HepG2 (cell line): ENCODE results near the gene SLC2A10. TPM values are rescaled to one million over a fixed set of nuclear protein-coding genes. Genes with fewer than 3 reads are reported as not detected.

ENCODE experiments used
- ATAC-seq: fragments of 200-7000 bp; cut with Tn5 transposase; 3 replicates; pipeline ENCODE4 v1.9.1; 2020; ENCODE audit warnings: mild to moderate bottlenecking, moderate library complexity
- BruUV-seq: library from RNA; stranded (reverse); fragments of 400-500 nt; replicated peaks from 2 replicates; lab custom pipeline; 2021; lab: Mats Ljungman, UMichigan
- CTCF ChIA-PET: fragments of 300-600 bp; formaldehyde crosslinking; extraction: SDS; loops from one replicate; lab custom pipeline; 2021; ENCODE audit warnings: low total read pairs, inconsistent platforms, low intra/inter-chr PET ratio; lab: Yijun Ruan, JAX
- POLR2A ChIA-PET: fragments of 350-600 bp; sonication (Branson Sonifier 250); formaldehyde crosslinking; loops from one replicate; lab custom pipeline; 2020; ENCODE audit warnings: antibody characterized with exemption, inconsistent platforms; lab: Yijun Ruan, JAX
- DNase-seq: peaks from one replicate; pipeline ENCODE4 v3.0.0-alpha.2; 2015; ENCODE audit warnings: low spot score
- FAIRE-seq: peaks from 3 replicates; lab custom pipeline; 2011; peaks lifted over from hg19 to GRCh38; lab: Jason Lieb, UNC
- H2AFZ ChIP-seq: one replicate; pipeline ENCODE4 v1.6.1; 2011; ENCODE audit warnings: low read length, inconsistent platforms
- H3K27ac ChIP-seq: fragments of 300-600 bp; 3 replicates; pipeline ENCODE4 v1.8.0; 2011; ENCODE audit warnings: mixed run types, mild to moderate bottlenecking, mixed read lengths, low read length, inconsistent platforms; ENCODE audit not compliant: insufficient read depth; ENCODE audit errors: extremely low read length
- H3K27me3 ChIP-seq, 2 experiments: fragments of 200-600 bp in 1 of 2; 2 replicates in 1 of 2; 3 replicates in 1 of 2; pipeline versions ENCODE4 v1.6.0 to v1.8.0; 2011; ENCODE audit warnings: low read length in 2 of 2, mild to moderate bottlenecking in 2 of 2, moderate library complexity in 2 of 2, inconsistent platforms in 1 of 2; ENCODE audit not compliant: insufficient read depth in 2 of 2, control insufficient read depth in 1 of 2
- H3K36me3 ChIP-seq, 2 experiments: fragments of 200-600 bp in 1 of 2; replicated peaks in 1 of 2; 2 replicates in 1 of 2; 3 replicates in 1 of 2; pipeline versions ENCODE4 v1.5.1 to v1.8.0; 2011; ENCODE audit warnings: low read length in 2 of 2, inconsistent platforms in 1 of 2; ENCODE audit not compliant: insufficient read depth in 2 of 2, control insufficient read depth in 1 of 2
- H3K4me1 ChIP-seq: 2 replicates; pipeline ENCODE4 v1.5.1; 2012; ENCODE audit warnings: low read length, inconsistent platforms; ENCODE audit not compliant: insufficient read depth
- H3K4me2 ChIP-seq: 2 replicates; pipeline ENCODE4 v1.6.0; 2011; ENCODE audit warnings: low read depth, low read length, inconsistent platforms
- H3K4me3 ChIP-seq, 3 experiments: fragments of 200-600 bp in 1 of 3; sonication (generic), shearing (Covaris generic) in 1 of 3; replicated peaks in 1 of 3; 2 replicates each; pipeline ENCODE4 v1.5.1; 2011 to 2016; ENCODE audit warnings: low read length in 3 of 3, inconsistent platforms in 2 of 3, low read depth in 2 of 3, mild to moderate bottlenecking in 2 of 3, control low read depth in 1 of 3, mixed read lengths in 1 of 3; ENCODE audit not compliant: insufficient read depth in 1 of 3
- H3K79me2 ChIP-seq: one replicate; pipeline ENCODE4 v1.6.1; 2011; ENCODE audit warnings: low read length, inconsistent platforms; ENCODE audit not compliant: insufficient read depth
- H3K9ac ChIP-seq: 2 replicates; pipeline ENCODE4 v1.6.0; 2011; ENCODE audit warnings: mild to moderate bottlenecking, low read depth, low read length, inconsistent platforms; ENCODE audit not compliant: insufficient read depth
- H3K9me3 ChIP-seq: 2 replicates; pipeline ENCODE4 v1.5.1; 2012; ENCODE audit warnings: mild to moderate bottlenecking, low read length
- H4K20me1 ChIP-seq: 2 replicates; pipeline ENCODE4 v1.6.0; 2011; ENCODE audit warnings: inconsistent platforms, mild to moderate bottlenecking, low read length, moderate library complexity; ENCODE audit not compliant: insufficient read depth
- BORCS8-MEF2B ChIP-seq: sonication (generic); formaldehyde crosslinking; IDR thresholded peaks from 2 replicates; pipeline ENCODE4 v1.8.0; 2022; ENCODE audit warnings: mild to moderate bottlenecking, missing genetic modification reagents
- CCDC6 ChIP-seq: sonication (generic); formaldehyde crosslinking; IDR thresholded peaks from 2 replicates; pipeline ENCODE4 v1.8.1; 2022; ENCODE audit warnings: mild to moderate bottlenecking, missing genetic modification reagents, moderate library complexity
- REXO4 ChIP-seq: sonication (generic); formaldehyde crosslinking; IDR thresholded peaks from 2 replicates; pipeline ENCODE4 v1.8.0; 2022; ENCODE audit warnings: missing genetic modification reagents, mild to moderate bottlenecking, borderline replicate concordance
- WGBS: methylation state at CpG from one replicate; pipeline ENCODE4 v1.1.6; 2017; ENCODE audit warnings: low lambda C conversion rate; 5-methylcytosine and 5-hydroxymethylcytosine counted together
- in situ Hi-C: cut with HindIII; loops from 2 replicates; pipeline ENCODE4 v1.10.0; 2017; ENCODE audit warnings: low pct_unique_long_range_greater_than_20kb; ENCODE audit not compliant: extremely low pct_ligation_motif_present
- intact Hi-C: fragments of 100-400 bp; cut with micrococcal nuclease; formaldehyde crosslinking; loops from one replicate; pipeline ENCODE4 v1.10.0; 2022; ENCODE audit not compliant: unreplicated experiment
- polyA plus RNA-seq, 8 experiments: library from polyadenylated mRNA; depleted of rRNA in 3 of 8; stranded (reverse) in 7 of 8; unstranded in 1 of 8; fragments of >200 nt; fragmentation: Illumina TruSeq in 4 of 8; extraction: Trizol in 4 of 8; gene quantifications; 2 replicates each; pipeline versions ENCODE4 v1.2.1 to v1.2.3, GENCODE V29; 2011 to 2016; ENCODE audit warnings: low read depth in 4 of 8, missing spikeins in 1 of 8, mixed read lengths in 1 of 8; ENCODE audit not compliant: insufficient read depth in 1 of 8
- total RNA-seq, 5 experiments: library from RNA; depleted of rRNA; stranded (reverse); fragments of >200 nt; fragmentation: Illumina TruSeq; extraction: Trizol; gene quantifications; 2 replicates each; pipeline ENCODE4 v1.2.3, GENCODE V29; 2016; ENCODE audit warnings: low read depth in 1 of 5

The SLC2A10 gene
- total and polyA plus RNA-seq, 2 of the 13 experiments (the other 11 are each of a cell fraction or from before 2014, with no cell fraction given), result 16.0 to 18.4 TPM

GRCh38 chr20:46742669-46743045, 33.2 kb downstream of the SLC2A10 start:
- BruUV-seq, result no TSS peak
- H2AFZ ChIP-seq, result no peak overlapping the region
- no peak for ATAC-seq
- H3K9ac ChIP-seq, result no peak overlapping the region
- H3K27me3 ChIP-seq, result peaks cover 7 to 46% of the 10 kb centered on the region in 2 experiments; a peak in 4 of 5 replicates
- WGBS, result 39% methylated on average over 5 of the region's 5 CpGs
- H3K4me3 ChIP-seq, result no peak overlapping the region
- H3K4me2 ChIP-seq, result no peak overlapping the region
- POLR2A ChIA-PET, result no interaction called here
- in situ Hi-C loops, result no loop called here
- H3K36me3 ChIP-seq, result no peaks in the 10 kb centered on the region
- no peak for TF ChIP-seq BORCS8-MEF2B
- TF ChIP-seq REXO4, result 0 out of 2 replicates have a peak, but pooled peaks have one; percentile 32
- TF ChIP-seq, all 625 proteins: peak for 1
- H3K4me1 ChIP-seq, result no peaks in the 10 kb centered on the region
- H4K20me1 ChIP-seq, result no peaks in the 10 kb centered on the region
- H3K79me2 ChIP-seq, result no peaks in the 10 kb centered on the region
- intact Hi-C loops, result no loop called here
- FAIRE-seq, result no peak
- CTCF ChIA-PET, result no interaction called here
- H3K9me3 ChIP-seq, result no peaks in the 10 kb centered on the region
- DNase-seq, result no peak
- H3K27ac ChIP-seq, result no peak overlapping the region

DNA sequence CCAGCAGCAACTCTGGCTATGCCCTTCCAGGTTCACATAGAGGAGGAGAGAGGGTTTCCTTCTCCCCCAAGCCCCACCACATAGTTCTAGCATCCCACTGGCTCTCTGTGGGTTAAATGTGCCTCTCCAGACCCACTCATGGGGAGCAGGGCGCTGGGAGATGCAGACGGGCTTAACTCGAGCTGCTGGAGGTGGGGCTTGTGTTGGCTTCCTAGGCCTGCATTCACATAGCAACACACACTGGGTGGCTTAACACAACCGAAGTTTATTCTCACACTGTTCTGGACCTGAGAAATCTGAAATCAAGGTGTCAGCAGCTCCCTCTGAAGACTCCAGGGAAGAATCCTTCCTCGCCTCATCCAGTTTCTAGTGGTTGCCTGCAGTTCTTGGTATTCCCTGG, 33.6 kb downstream of the SLC2A10 start:
- in situ Hi-C loops (no loop called here), intact Hi-C loops (no loop called here)
- FAIRE-seq, result no peak
- DNase-seq, result no peak
- Histone ChIP-seq H3K27me3 (peaks cover 7 to 44% of the 10 kb centered on the region in 2 experiments; a peak in 4 of 5 replicates), H3K9me3 (no peaks in the 10 kb centered on the region), H3K79me2 (no peaks in the 10 kb centered on the region), H3K4me2 (no peak overlapping the region), H3K4me1 (no peaks in the 10 kb centered on the region), H4K20me1 (no peaks in the 10 kb centered on the region), H2AFZ (no peak overlapping the region), H3K4me3 (no peak overlapping the region), H3K9ac (no peak overlapping the region), H3K36me3 (no peaks in the 10 kb centered on the region), H3K27ac (no peak overlapping the region)
- POLR2A ChIA-PET, result no interaction called here
- 1% methylated on average over 5 of the region's 5 CpGs for WGBS
- no TSS peak for BruUV-seq
- ATAC-seq, result no peak
- CTCF ChIA-PET, result no interaction called here
- TF ChIP-seq CCDC6 (CRISPR knock-in tag), result no peak
